ENCODE results near the gene OR1D5. TPM values are rescaled to one million over a fixed set of nuclear protein-coding genes. Genes with fewer than 3 reads are reported as not detected.

OR1D5 gene
- total RNA-seq, 6 experiments from 2014 or later, result not detected

- Histone ChIP-seq H3K27ac (no peak overlapping the region), H3K36me3 (no peaks in the 10 kb centered on the region), H3K27me3 (no peaks in the 10 kb centered on the region), H3K9me3 (no peaks in the 10 kb centered on the region), H3K4me1 (no peaks in the 10 kb centered on the region), H3K4me3 (no peak overlapping the region)
- peak in 1 of 3 donors; percentile 44 for DNase-seq
- no peak for TF ChIP-seq POLR2A (IDR thresholded peaks at IDR 0.05)
- TF ChIP-seq CTCF (IDR thresholded peaks at IDR 0.05), result no peak
- intact Hi-C loops (cut with DNase I), result no loop called here
- ATAC-seq, result peak in 1 of 4 donors; percentile 7
- 52% methylated on average over 3 of the region's 13 CpGs for WGBS (ENCODE audit: insufficient coverage, low coverage, low lambda C conversion rate, missing lambda C conversion rate)
Observed at GRCh38 chr17:3035256-3035967, 28.0 kb downstream of the OR1D5 start.

GRCh38 chr17:3034578-3034920, 28.9 kb downstream of the OR1D5 start:
- Histone ChIP-seq H3K4me3 (no peak overlapping the region), H3K27ac (no peak overlapping the region), H3K4me1 (no peaks in the 10 kb centered on the region), H3K9me3 (no peaks in the 10 kb centered on the region), H3K27me3 (no peaks in the 10 kb centered on the region), H3K36me3 (no peaks in the 10 kb centered on the region)
- intact Hi-C loops (cut with DNase I), result no loop called here
- no peak for TF ChIP-seq POLR2A (IDR thresholded peaks at IDR 0.05)
- TF ChIP-seq CTCF (IDR thresholded peaks at IDR 0.05), result no peak
- ATAC-seq, result no peak
- DNase-seq, result peak in 1 of 3 donors; percentile 36
- 76% methylated on average over 3 of the region's 9 CpGs for WGBS (ENCODE audit: insufficient coverage, low coverage, low lambda C conversion rate, missing lambda C conversion rate)

GRCh38 chr17:3033741-3034577, 29.4 kb downstream of the OR1D5 start:
- H3K27ac ChIP-seq, result no peak overlapping the region
- 61% methylated on average over 11 of the region's 26 CpGs for WGBS (ENCODE audit: insufficient coverage, low coverage, low lambda C conversion rate, missing lambda C conversion rate)
- intact Hi-C loops (cut with DNase I), result no loop called here

GRCh38 chr17:3033248-3033640, 30.2 kb downstream of the OR1D5 start:
- no peaks in the 10 kb centered on the region for H3K27me3 ChIP-seq
- H3K36me3 ChIP-seq, result no peaks in the 10 kb centered on the region
- ATAC-seq, result no peak
- peak in 1 of 3 donors; percentile 45 for DNase-seq
- WGBS (ENCODE audit: insufficient coverage, low coverage, low lambda C conversion rate, missing lambda C conversion rate), result 47% methylated on average over 2 of the region's 15 CpGs
- no peak overlapping the region for H3K4me3 ChIP-seq
- no peaks in the 10 kb centered on the region for H3K4me1 ChIP-seq
- intact Hi-C loops (cut with DNase I), result no loop called here
- H3K9me3 ChIP-seq, result no peaks in the 10 kb centered on the region
- TF ChIP-seq POLR2A (IDR thresholded peaks at IDR 0.05) (no peak), CTCF (IDR thresholded peaks at IDR 0.05) (no peak)
- H3K27ac ChIP-seq, result no peak overlapping the region

More at GRCh38 chr17:3033741-3034577, 29.4 kb downstream of the OR1D5 start:
- Histone ChIP-seq H3K27me3 (no peaks in the 10 kb centered on the region), H3K4me3 (no peak overlapping the region), H3K4me1 (no peaks in the 10 kb centered on the region), H3K9me3 (no peaks in the 10 kb centered on the region), H3K36me3 (no peaks in the 10 kb centered on the region)
- peak in 1 of 3 donors; percentile 42 for DNase-seq
- no peak for ATAC-seq
- no peak for TF ChIP-seq CTCF (IDR thresholded peaks at IDR 0.05)
- no peak for TF ChIP-seq POLR2A (IDR thresholded peaks at IDR 0.05)

All from right lobe of liver (tissue), 6 donors.